Motor neuron (in vitro differentiated cells): ENCODE results near the gene PTPRT. TPM values are rescaled to one million over a fixed set of nuclear protein-coding genes. Genes with fewer than 3 reads are reported as not detected.
"Not testable (repeated sequence)": the region's sequence is repeated elsewhere in the genome, so short reads cannot be mapped to it uniquely, and the experiment has no call there.

Experiments
- ATAC-seq, 8 experiments: fragments of 200-7000 bp; cut with Tn5 transposase; replicated peaks in 6 of 8; 2 replicates each; pipeline ENCODE4 v1.8.0; 2021; ENCODE audit warnings: mild to moderate bottlenecking in 8 of 8, moderate library complexity in 8 of 8
- H3K27ac ChIP-seq, 2 donors: fragments of 250-450 bp; sonication (Bioruptor Pico); 2 replicates each; pipeline ENCODE4 v1.9.0; 2021; ENCODE audit warnings: antibody characterized with exemption in 2 of 2, mild to moderate bottlenecking in 2 of 2, moderate library complexity in 1 of 2
- H3K4me1 ChIP-seq, 2 donors: fragments of 250-450 bp; sonication (Bioruptor Pico); replicated peaks in 1 of 2; 2 replicates each; pipeline ENCODE4 v1.6.1; 2021; ENCODE audit warnings: antibody characterized with exemption in 2 of 2, mild to moderate bottlenecking in 2 of 2, moderate library complexity in 1 of 2
- H3K4me3 ChIP-seq, 5 donors: fragments of 250-450 bp; sonication (Bioruptor Pico); 2 replicates each; pipeline ENCODE4 v1.9.0; 2021; ENCODE audit warnings: antibody characterized with exemption in 5 of 5, mild to moderate bottlenecking in 5 of 5, moderate library complexity in 4 of 5
- WGBS, 10 experiments: fragments of 450-650 bp; shearing (Covaris generic); methylation state at CpG; one replicate each; pipeline ENCODE4 v1.0.0; 2022; 5-methylcytosine and 5-hydroxymethylcytosine counted together
- in situ Hi-C, 9 experiments: fragments of 400-800 bp; cut with MboI; loops; one replicate each; pipeline ENCODE4 v1.15.0; 2021; ENCODE audit warnings: low sequenced_read_pairs in 9 of 9, low pct_unique_long_range_greater_than_20kb in 2 of 9; ENCODE audit not compliant: unreplicated experiment in 9 of 9
- total RNA-seq, 8 experiments: library from RNA; unstranded; fragments of 300-600 nt; gene quantifications; 2 replicates each; pipeline versions ENCODE4 v1.2.3 to v1.2.4, GENCODE V29; 2022

Gene PTPRT
- total RNA-seq, 8 experiments from 2014 or later = 0.05 to 1.0 (median 0.32) TPM; not detected in 1

DNA sequence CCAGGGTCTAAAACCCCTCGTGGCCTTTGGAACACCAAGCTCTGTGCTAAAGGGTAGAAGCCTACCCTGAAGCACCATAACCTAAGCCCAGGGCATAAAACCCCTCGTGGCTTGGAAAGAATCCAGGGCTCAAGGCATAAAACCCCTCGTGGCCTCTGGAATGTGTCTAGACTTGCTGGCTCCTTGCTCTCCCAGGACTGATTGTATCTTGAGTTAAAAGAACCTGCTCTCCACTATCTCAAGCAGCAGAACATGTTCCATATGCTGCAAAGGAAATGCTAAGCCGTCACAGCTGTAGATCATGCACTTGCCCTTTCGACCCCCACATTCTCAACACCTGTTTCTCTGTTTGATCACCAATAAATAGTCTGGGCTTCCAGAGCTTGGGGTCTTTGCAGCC is 288.9 kb downstream of the PTPRT start:
- H3K4me3 ChIP-seq, H3K27ac ChIP-seq, ATAC-seq, H3K4me1 ChIP-seq, in situ Hi-C loops: not testable (repeated sequence)
- 0 to 50% (median 7%) methylated on average over 2 to 3 of the region's 5 CpGs; no CpG with 5 or more reads in 6 of the 10 experiments for WGBS, 10 experiments

DNA sequence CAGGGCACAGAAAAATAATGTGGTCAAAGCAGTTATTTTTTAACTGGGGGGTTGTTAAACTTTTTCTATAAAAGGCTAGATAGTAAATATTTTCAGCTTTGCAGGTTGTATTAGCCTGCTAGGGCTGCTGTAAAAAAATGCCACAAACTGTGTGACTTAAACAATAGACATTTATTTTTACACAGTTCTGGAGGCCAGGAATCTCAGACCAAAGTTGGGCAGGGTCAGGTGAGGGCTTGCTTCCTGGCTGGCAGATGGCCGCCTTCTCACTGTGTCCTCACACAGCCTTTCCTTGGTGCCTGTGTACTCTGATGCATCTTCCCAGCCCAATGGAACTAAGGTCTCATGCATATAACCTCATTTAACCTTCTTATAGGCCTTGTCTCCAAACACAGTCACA is 294.7 kb downstream of the PTPRT start:
- no peak for ATAC-seq
- Histone ChIP-seq H3K27ac (no peak overlapping the region), H3K4me1 (no peaks in the 10 kb centered on the region), H3K4me3 (no peak overlapping the region)
- WGBS, 10 experiments = 0 to 100% (median 67%) methylated on average over 1 of the region's 1 CpG; no CpG with 5 or more reads in 5 of the 10 experiments
- in situ Hi-C loops = no loop called here

- H3K4me3 ChIP-seq = no peak overlapping the region
- no peak for ATAC-seq
- in situ Hi-C loops = no loop called here
- no peak overlapping the region for H3K27ac ChIP-seq
- H3K4me1 ChIP-seq = no peaks in the 10 kb centered on the region
- 0 to 88% (median 33%) methylated on average over 1 to 3 of the region's 3 CpGs; no CpG with 5 or more reads in 1 of the 10 experiments for WGBS, 10 experiments
These were observed 295.2 kb downstream of the PTPRT start for GRCh38 chr20:42894483-42894882.

DNA sequence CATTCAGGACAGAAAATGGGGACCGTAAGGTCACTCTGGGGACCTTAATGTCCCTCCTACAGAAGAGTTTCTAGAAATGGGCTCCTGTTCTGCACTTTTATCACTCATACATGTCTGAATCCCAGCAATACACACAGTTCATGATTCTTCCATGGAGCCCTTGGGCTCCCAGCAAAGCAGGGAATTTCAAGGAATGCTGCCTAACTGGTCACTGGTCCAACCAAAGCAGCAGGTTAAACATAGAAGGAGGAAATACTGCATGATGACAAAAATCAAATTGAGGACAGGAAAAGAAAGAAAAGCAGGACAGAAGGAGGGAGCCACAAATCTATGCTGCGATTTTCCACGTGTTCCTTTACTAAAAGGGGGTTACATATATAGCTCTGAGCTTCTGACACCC is 300.2 kb downstream of the PTPRT start:
- in situ Hi-C loops = no loop called here
- Histone ChIP-seq H3K4me3 (no peak overlapping the region), H3K27ac (no peak overlapping the region), H3K4me1 (no peaks in the 10 kb centered on the region)
- 26 to 80% (median 48%) methylated on average over 1 to 3 of the region's 3 CpGs; no CpG with 5 or more reads in 1 of the 10 experiments for WGBS, 10 experiments
- no peak for ATAC-seq

- Histone ChIP-seq H3K27ac (no peak overlapping the region), H3K4me3 (no peak overlapping the region), H3K4me1 (no peaks in the 10 kb centered on the region)
- 0 to 83% (median 43%) methylated on average over 1 to 3 of the region's 3 CpGs; no CpG with 5 or more reads in 1 of the 10 experiments for WGBS, 10 experiments
- ATAC-seq = no peak
- in situ Hi-C loops = no loop called here
These were observed 302.4 kb downstream of the PTPRT start for GRCh38 chr20:42887281-42887680.

- Histone ChIP-seq H3K27ac (no peak overlapping the region), H3K4me3 (no peak overlapping the region), H3K4me1 (no peaks in the 10 kb centered on the region)
- in situ Hi-C loops = no loop called here
- ATAC-seq = no peak
- WGBS, 10 experiments = 0 to 90% (median 30%) methylated on average over 1 to 2 of the region's 2 CpGs; no CpG with 5 or more reads in 2 of the 10 experiments
These were observed 302.9 kb downstream of the PTPRT start for GRCh38 chr20:42886801-42887200.

GRCh38 chr20:42886046-42886445 is 303.7 kb downstream of the PTPRT start:
- H3K27ac ChIP-seq = no peak overlapping the region
- ATAC-seq = no peak
- no peak overlapping the region for H3K4me3 ChIP-seq
- WGBS, 10 experiments = 0 to 89% (median 50%) methylated on average over 1 to 6 of the region's 6 CpGs; no CpG with 5 or more reads in 1 of the 10 experiments
- H3K4me1 ChIP-seq = no peaks in the 10 kb centered on the region
- in situ Hi-C loops = no loop called here

GRCh38 chr20:42875581-42875980 is 314.1 kb downstream of the PTPRT start:
- H3K4me1 ChIP-seq = no peaks in the 10 kb centered on the region
- H3K27ac ChIP-seq = no peak overlapping the region
- 0 to 90% (median 14%) methylated on average over 1 to 2 of the region's 2 CpGs; no CpG with 5 or more reads in 5 of the 10 experiments for WGBS, 10 experiments
- ATAC-seq = no peak
- H3K4me3 ChIP-seq = no peak overlapping the region
- in situ Hi-C loops = no loop called here

GRCh38 chr20:42873259-42873658 is 316.4 kb downstream of the PTPRT start:
- Histone ChIP-seq H3K27ac (no peak overlapping the region), H3K4me1 (no peaks in the 10 kb centered on the region), H3K4me3 (no peak overlapping the region)
- in situ Hi-C loops = loop anchor here in 1 of 9 experiments (25.0 kb wide), 1 partner anchor 89 kb away; no protein-coding TSS in a partner anchor
- ATAC-seq = no peak
- 0 to 85% (median 33%) methylated on average over 1 to 3 of the region's 3 CpGs for WGBS, 10 experiments

GRCh38 chr20:42864116-42864515 is 325.6 kb downstream of the PTPRT start:
- 0 to 64% (median 0%) methylated on average over 1 to 2 of the region's 3 CpGs; no CpG with 5 or more reads in 3 of the 10 experiments for WGBS, 10 experiments
- in situ Hi-C loops = loop anchor here in 1 of 9 experiments (25.0 kb wide), 1 partner anchor 98 kb away; no protein-coding TSS in a partner anchor
- Histone ChIP-seq H3K4me1 (no peaks in the 10 kb centered on the region), H3K4me3 (no peak overlapping the region), H3K27ac (no peak overlapping the region)
- ATAC-seq = no peak

- no peak overlapping the region for H3K4me3 ChIP-seq
- H3K27ac ChIP-seq = no peak overlapping the region
- in situ Hi-C loops = loop anchor here in 1 of 9 experiments (25.0 kb wide), 1 partner anchor 100 kb away; no protein-coding TSS in a partner anchor
- no peak for ATAC-seq
- H3K4me1 ChIP-seq = no peaks in the 10 kb centered on the region
- WGBS, 10 experiments = 0 to 69% (median 46%) methylated on average over 1 to 5 of the region's 5 CpGs; no CpG with 5 or more reads in 1 of the 10 experiments
These were observed 327.3 kb downstream of the PTPRT start for GRCh38 chr20:42862446-42862845.

DNA sequence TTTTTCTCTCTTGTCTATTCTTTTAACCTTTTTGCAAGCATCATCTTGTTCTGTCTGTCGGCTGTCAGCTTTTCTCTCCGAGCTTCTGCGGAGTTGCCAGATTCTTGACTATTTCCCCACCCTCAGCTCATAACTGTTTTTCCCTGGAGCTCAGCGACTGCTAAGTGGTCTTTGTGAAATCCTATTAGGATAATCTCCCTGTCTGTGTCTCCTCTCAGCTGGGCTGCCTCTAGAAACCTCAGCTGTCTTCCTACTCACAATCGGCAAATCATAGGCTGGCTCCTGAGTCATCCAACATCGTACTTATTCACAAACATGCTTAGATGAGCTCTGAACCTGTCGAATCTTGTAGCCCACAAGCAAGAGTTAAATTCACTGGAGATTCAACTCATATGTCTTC is 332.3 kb downstream of the PTPRT start:
- no peak for ATAC-seq
- Histone ChIP-seq H3K4me3 (no peak overlapping the region), H3K4me1 (no peaks in the 10 kb centered on the region), H3K27ac (no peak overlapping the region)
- WGBS, 10 experiments = 4 to 80% (median 65%) methylated on average over 1 to 7 of the region's 7 CpGs; no CpG with 5 or more reads in 1 of the 10 experiments
- in situ Hi-C loops = loop anchor here in 1 of 9 experiments (25.0 kb wide), 1 partner anchor 105 kb away; no protein-coding TSS in a partner anchor

- H3K4me1 ChIP-seq = no peaks in the 10 kb centered on the region
- H3K4me3 ChIP-seq = no peak overlapping the region
- WGBS, 10 experiments = 0 to 83% (median 38%) methylated on average over 1 of the region's 1 CpG; no CpG with 5 or more reads in 3 of the 10 experiments
- H3K27ac ChIP-seq = no peak overlapping the region
- no peak for ATAC-seq
- in situ Hi-C loops = loop anchor here in 1 of 9 experiments (25.0 kb wide), 1 partner anchor 106 kb away; no protein-coding TSS in a partner anchor
These were observed 333.8 kb downstream of the PTPRT start for GRCh38 chr20:42855896-42856295.

DNA sequence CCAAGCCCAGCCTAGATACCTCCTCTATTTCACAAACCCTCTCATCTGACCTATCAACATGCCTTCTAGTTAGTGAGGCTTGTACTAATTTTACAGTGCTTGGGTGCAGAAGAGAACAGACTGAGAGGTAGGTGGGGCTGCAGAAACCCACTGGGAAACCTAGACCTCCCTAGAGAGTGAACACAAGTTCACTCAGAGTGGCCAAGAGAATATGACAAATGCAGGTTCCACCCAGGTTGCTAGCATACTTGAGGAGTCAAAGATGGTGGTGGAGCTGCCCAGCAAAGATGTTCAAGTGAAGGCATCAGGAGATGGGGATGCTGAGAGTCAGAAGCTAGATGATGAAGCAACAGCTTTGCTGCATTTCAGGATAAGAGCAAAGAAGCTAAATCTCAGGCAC is 337.0 kb downstream of the PTPRT start:
- in situ Hi-C loops = loop anchor here in 1 of 9 experiments (25.0 kb wide), 1 partner anchor 110 kb away; no protein-coding TSS in a partner anchor
- Histone ChIP-seq H3K4me1 (no peaks in the 10 kb centered on the region), H3K4me3 (no peak overlapping the region), H3K27ac (no peak overlapping the region)
- ATAC-seq = no peak
